GM23338 (cell line): ENCODE measurements around the gene DTNB. TPM values are rescaled to one million over a fixed set of nuclear protein-coding genes. Genes with fewer than 3 reads are reported as not detected.

Source experiments
- ATAC-seq: fragments of 200-7000 bp; cut with Tn5 transposase; 3 replicates; pipeline ENCODE4 v1.9.1; 2020
- DNase-seq: peaks from one replicate; pipeline ENCODE4 v3.0.0-alpha.2; 2015; ENCODE audit warnings: low spot score
- H2AFZ ChIP-seq: fragments of 200-600 bp; sonication (generic); 2 replicates; pipeline ENCODE4 v1.8.0; 2016; ENCODE audit warnings: antibody characterized with exemption, mild to moderate bottlenecking, moderate library complexity
- H3F3A ChIP-seq: fragments of 200-600 bp; sonication (generic); replicated peaks from 2 replicates; pipeline ENCODE4 v1.8.0; 2017; ENCODE audit warnings: antibody characterized with exemption, mixed run types, low read depth
- H3K27ac ChIP-seq: fragments of 200-600 bp; sonication (generic); 2 replicates; pipeline ENCODE4 v1.6.1; 2016; ENCODE audit warnings: low read depth
- H3K27me3 ChIP-seq: fragments of 200-600 bp; sonication (generic); 2 replicates; pipeline ENCODE4 v1.8.0; 2016; ENCODE audit warnings: mild to moderate bottlenecking, mixed run types, moderate library complexity; ENCODE audit not compliant: insufficient read depth
- H3K36me3 ChIP-seq: fragments of 200-600 bp; sonication (generic); 2 replicates; pipeline ENCODE4 v1.8.0; 2016; ENCODE audit warnings: mild to moderate bottlenecking; ENCODE audit not compliant: insufficient read depth
- H3K4me1 ChIP-seq: fragments of 200-600 bp; sonication (generic); 2 replicates; pipeline ENCODE4 v1.8.0; 2016; ENCODE audit warnings: mild to moderate bottlenecking, moderate library complexity; ENCODE audit not compliant: insufficient read depth
- H3K4me2 ChIP-seq: fragments of 200-600 bp; sonication (generic); 2 replicates; pipeline ENCODE4 v1.7.1; 2017; ENCODE audit warnings: mixed run types
- H3K4me3 ChIP-seq: fragments of 200-600 bp; sonication (generic); 2 replicates; pipeline ENCODE4 v1.6.1; 2016; ENCODE audit warnings: mixed run types
- H3K79me2 ChIP-seq: fragments of 200-600 bp; sonication (generic); replicated peaks from 2 replicates; pipeline ENCODE4 v1.8.0; 2017; ENCODE audit warnings: mild to moderate bottlenecking; ENCODE audit not compliant: insufficient read depth
- H3K9me2 ChIP-seq: fragments of 200-600 bp; sonication (generic); 2 replicates; pipeline ENCODE4 v1.8.0; 2017; ENCODE audit not compliant: insufficient read depth
- H4K20me1 ChIP-seq: fragments of 200-600 bp; sonication (generic); replicated peaks from 2 replicates; pipeline ENCODE4 v1.8.0; 2017; ENCODE audit warnings: mild to moderate bottlenecking; ENCODE audit not compliant: insufficient read depth
- H3K27ac Mint-ChIP-seq: 2 replicates; pipeline ENCODE4 v1.8.0; 2020; ENCODE audit warnings: inconsistent platforms, mild to moderate bottlenecking, moderate library complexity, mixed read lengths
- H3K27me3 Mint-ChIP-seq: 3 replicates; pipeline ENCODE4 v1.8.0; 2022; ENCODE audit warnings: low read depth, mild to moderate bottlenecking, moderate library complexity, mixed read lengths, inconsistent platforms; ENCODE audit not compliant: insufficient read depth, poor library complexity
- H3K36me3 Mint-ChIP-seq: 3 replicates; pipeline ENCODE4 v1.8.0; 2021; ENCODE audit warnings: low read depth, mild to moderate bottlenecking, inconsistent platforms, moderate library complexity, mixed read lengths
- H3K4me1 Mint-ChIP-seq: 3 replicates; pipeline ENCODE4 v1.8.0; 2020; ENCODE audit warnings: mild to moderate bottlenecking, inconsistent platforms, mixed read lengths
- H3K4me3 Mint-ChIP-seq: 3 replicates; pipeline ENCODE4 v1.8.0; 2021; ENCODE audit warnings: moderate library complexity, mild to moderate bottlenecking, inconsistent platforms, mixed read lengths
- H3K9me3 Mint-ChIP-seq: 3 replicates; pipeline ENCODE4 v1.8.0; 2020; ENCODE audit warnings: moderate library complexity, mild to moderate bottlenecking, inconsistent platforms, mixed read lengths
- CREB1 ChIP-seq: fragments of 250-450 bp; sonication (Bioruptor Pico); IDR thresholded peaks from 2 replicates; pipeline ENCODE4 v1.5.0; 2020; ENCODE audit warnings: low read depth, mild to moderate bottlenecking, moderate library complexity
- EZH2 ChIP-seq: fragments of 200-600 bp; sonication (generic); IDR thresholded peaks from one replicate; pipeline ENCODE4 v1.8.0; 2017; ENCODE audit warnings: antibody characterized with exemption, mild to moderate bottlenecking, low read depth; ENCODE audit not compliant: unreplicated experiment
- EZH2phosphoT487 ChIP-seq: fragments of 200-600 bp; sonication (generic); IDR thresholded peaks from one replicate; pipeline ENCODE4 v1.8.1; 2018; ENCODE audit warnings: antibody characterized with exemption; ENCODE audit not compliant: unreplicated experiment
- JUNB ChIP-seq: IDR thresholded peaks from one replicate; pipeline ENCODE4 v1.6.1; 2016; ENCODE audit warnings: antibody characterized with exemption; ENCODE audit not compliant: unreplicated experiment
- NANOG ChIP-seq: IDR thresholded peaks from 2 replicates; pipeline ENCODE4 v1.6.1; 2016; ENCODE audit warnings: antibody characterized with exemption, borderline replicate concordance
- POLR2AphosphoS5 ChIP-seq: IDR thresholded peaks from 2 replicates; pipeline ENCODE4 v1.6.1; 2016; ENCODE audit warnings: antibody characterized with exemption, low read depth
- REST ChIP-seq: IDR thresholded peaks from one replicate; pipeline ENCODE4 v1.6.1; 2018; ENCODE audit warnings: antibody characterized with exemption; ENCODE audit not compliant: unreplicated experiment
- STAT1 ChIP-seq: IDR thresholded peaks from one replicate; pipeline ENCODE4 v1.6.1; 2016; ENCODE audit warnings: antibody characterized with exemption; ENCODE audit not compliant: unreplicated experiment
- ZNF114 ChIP-seq: fragments of 250-450 bp; sonication (Bioruptor Pico); IDR thresholded peaks from 2 replicates; pipeline ENCODE4 v1.5.0; 2020; ENCODE audit warnings: mild to moderate bottlenecking, moderate library complexity
- ZNF331 ChIP-seq: fragments of 250-450 bp; sonication (Bioruptor Pico); IDR thresholded peaks from 2 replicates; pipeline ENCODE4 v1.5.0; 2020; ENCODE audit warnings: low read depth, mild to moderate bottlenecking, moderate library complexity
- ZNF462 ChIP-seq: fragments of 250-450 bp; sonication (Bioruptor Pico); IDR thresholded peaks from 2 replicates; pipeline ENCODE4 v1.5.0; 2020; ENCODE audit warnings: mild to moderate bottlenecking, moderate library complexity
- polyA plus RNA-seq: library from polyadenylated mRNA; unstranded; fragments of >200 nt; fragmentation: Nextera tagmentation; extraction: Ambion mirVana; gene quantifications from 2 replicates; pipeline ENCODE4 v1.2.1, GENCODE V29; 2016
- total RNA-seq: library from RNA; depleted of rRNA; stranded (reverse); fragments of >200 nt; shearing (Covaris generic); gene quantifications from 2 replicates; pipeline ENCODE4 v1.2.3, GENCODE V29; 2014
- TF ChIP-seq, protein P1 (sequence below), 2 experiments: fragments of 200-600 bp in 1 of 2; sonication (generic) in 1 of 2; conservative IDR thresholded peaks; 2 replicates each; pipeline versions ENCODE4 v1.5.1 to v1.6.1; 2016 to 2017; ENCODE audit warnings: antibody characterized with exemption in 2 of 2, low read depth in 2 of 2, mild to moderate bottlenecking in 2 of 2, moderate library complexity in 1 of 2
- TF ChIP-seq, protein P2 (sequence below): IDR thresholded peaks from 2 replicates; pipeline ENCODE4 v1.6.1; 2016; ENCODE audit warnings: antibody characterized with exemption

DTNB gene
- total and polyA plus RNA-seq, 2 experiments from 2014 or later = 22.1 to 29.4 TPM

DNA sequence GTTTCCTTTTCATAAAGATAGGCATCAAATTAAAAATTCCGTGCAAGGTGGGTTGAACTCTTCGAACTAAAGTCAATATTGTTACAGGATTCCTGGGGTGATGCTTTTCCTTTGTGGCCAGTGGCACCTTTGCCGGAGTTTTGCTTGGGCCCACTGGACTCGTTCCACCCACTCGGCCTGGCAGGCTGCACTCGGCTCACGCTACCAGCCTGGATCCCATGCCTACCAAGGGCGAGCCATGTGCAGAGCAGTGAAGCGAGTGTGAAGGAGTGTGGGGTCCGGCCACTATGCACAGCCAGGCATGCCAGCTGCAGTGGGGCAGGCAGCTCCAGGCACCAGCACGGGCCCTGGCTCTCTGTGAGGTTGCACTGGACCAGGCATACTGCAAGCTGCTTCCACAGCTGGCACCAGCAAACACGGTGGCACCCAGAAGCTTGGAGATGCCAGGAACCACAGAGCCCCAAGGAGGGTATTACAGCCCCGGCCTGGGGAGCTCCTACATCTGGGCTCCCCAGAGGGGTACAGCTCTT lies 83.6 kb downstream of the DTNB start:
- Histone ChIP-seq H3F3A (no peaks in the 10 kb centered on the region), H4K20me1 (no peaks in the 10 kb centered on the region), H3K4me2 (no peak overlapping the region), H3K27ac (no peak overlapping the region), H3K4me1 (peaks cover 27% of the 10 kb centered on the region), H3K79me2 (no peaks in the 10 kb centered on the region), H3K9me2 (no peaks in the 10 kb centered on the region), H3K4me3 (no peak overlapping the region), H3K36me3 (no peaks in the 10 kb centered on the region), H3K27me3 (no peaks in the 10 kb centered on the region), H2AFZ (no peak overlapping the region)
- Mint-ChIP-seq H3K9me3 (no peaks in the 10 kb centered on the region), H3K4me1 (peaks cover 34% of the 10 kb centered on the region), H3K27me3 (peaks cover 3% of the 10 kb centered on the region), H3K36me3 (no peaks in the 10 kb centered on the region), H3K4me3 (no peak overlapping the region), H3K27ac (no peak overlapping the region)
- ATAC-seq (no peak), DNase-seq (no peak)
- TF ChIP-seq EZH2phosphoT487 (no peak), ZNF114 (no peak), ZNF331 (no peak), REST (no peak), NANOG (no peak), STAT1 (no peak), EZH2 (no peak), ZNF462 (CRISPR knock-in tag) (no peak), CREB1 (CRISPR knock-in tag) (no peak), JUNB (no peak), POLR2AphosphoS5 (no peak)
- TF ChIP-seq, protein P1, sequence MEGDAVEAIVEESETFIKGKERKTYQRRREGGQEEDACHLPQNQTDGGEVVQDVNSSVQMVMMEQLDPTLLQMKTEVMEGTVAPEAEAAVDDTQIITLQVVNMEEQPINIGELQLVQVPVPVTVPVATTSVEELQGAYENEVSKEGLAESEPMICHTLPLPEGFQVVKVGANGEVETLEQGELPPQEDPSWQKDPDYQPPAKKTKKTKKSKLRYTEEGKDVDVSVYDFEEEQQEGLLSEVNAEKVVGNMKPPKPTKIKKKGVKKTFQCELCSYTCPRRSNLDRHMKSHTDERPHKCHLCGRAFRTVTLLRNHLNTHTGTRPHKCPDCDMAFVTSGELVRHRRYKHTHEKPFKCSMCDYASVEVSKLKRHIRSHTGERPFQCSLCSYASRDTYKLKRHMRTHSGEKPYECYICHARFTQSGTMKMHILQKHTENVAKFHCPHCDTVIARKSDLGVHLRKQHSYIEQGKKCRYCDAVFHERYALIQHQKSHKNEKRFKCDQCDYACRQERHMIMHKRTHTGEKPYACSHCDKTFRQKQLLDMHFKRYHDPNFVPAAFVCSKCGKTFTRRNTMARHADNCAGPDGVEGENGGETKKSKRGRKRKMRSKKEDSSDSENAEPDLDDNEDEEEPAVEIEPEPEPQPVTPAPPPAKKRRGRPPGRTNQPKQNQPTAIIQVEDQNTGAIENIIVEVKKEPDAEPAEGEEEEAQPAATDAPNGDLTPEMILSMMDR (conservative IDR thresholded peaks at IDR 0.05; ENCODE audit: low read depth in 2 of 2) = no peak
- TF ChIP-seq, protein P2, sequence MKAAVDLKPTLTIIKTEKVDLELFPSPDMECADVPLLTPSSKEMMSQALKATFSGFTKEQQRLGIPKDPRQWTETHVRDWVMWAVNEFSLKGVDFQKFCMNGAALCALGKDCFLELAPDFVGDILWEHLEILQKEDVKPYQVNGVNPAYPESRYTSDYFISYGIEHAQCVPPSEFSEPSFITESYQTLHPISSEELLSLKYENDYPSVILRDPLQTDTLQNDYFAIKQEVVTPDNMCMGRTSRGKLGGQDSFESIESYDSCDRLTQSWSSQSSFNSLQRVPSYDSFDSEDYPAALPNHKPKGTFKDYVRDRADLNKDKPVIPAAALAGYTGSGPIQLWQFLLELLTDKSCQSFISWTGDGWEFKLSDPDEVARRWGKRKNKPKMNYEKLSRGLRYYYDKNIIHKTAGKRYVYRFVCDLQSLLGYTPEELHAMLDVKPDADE = no peak
